Measurements from ENCODE around the gene SURF1.
"Not testable (repeated sequence)": the region's sequence is repeated elsewhere in the genome, so short reads cannot be mapped to it uniquely, and the experiment has no call there.

Gene SURF1

GRCh38 chr9:133321411-133321935 lies 34.8 kb downstream of the SURF1 start:
- DNase-seq (ENCODE audit: low spot score) = no peak

- no peak for DNase-seq (ENCODE audit: low spot score)
These were observed 35.8 kb downstream of the SURF1 start for GRCh38 chr9:133320421-133320881.

- DNase-seq (ENCODE audit: low spot score) = not testable (repeated sequence)
These were observed 38.7 kb downstream of the SURF1 start for GRCh38 chr9:133317551-133317950.

- no peak for DNase-seq (ENCODE audit: low spot score)
These were observed 40.3 kb downstream of the SURF1 start for GRCh38 chr9:133315997-133316396.

GRCh38 chr9:133309608-133310007 lies 46.7 kb downstream of the SURF1 start:
- no peak for DNase-seq (ENCODE audit: low spot score)

GRCh38 chr9:133307301-133307700 lies 49.0 kb downstream of the SURF1 start:
- no peak for DNase-seq (ENCODE audit: low spot score)

- no peak for DNase-seq (ENCODE audit: low spot score)
These were observed 49.8 kb downstream of the SURF1 start for GRCh38 chr9:133306242-133307204.

GRCh38 chr9:133305731-133306130 lies 50.6 kb downstream of the SURF1 start:
- no peak for DNase-seq (ENCODE audit: low spot score)

GRCh38 chr9:133304477-133305377 lies 51.6 kb downstream of the SURF1 start:
- DNase-seq (ENCODE audit: low spot score) = no peak

GRCh38 chr9:133304158-133304470 lies 52.2 kb downstream of the SURF1 start:
- no peak for DNase-seq (ENCODE audit: low spot score)

GRCh38 chr9:133303266-133304157 lies 52.8 kb downstream of the SURF1 start:
- no peak for DNase-seq (ENCODE audit: low spot score)

All from AG08396 (cell line).